SK-N-SH (cell line): ENCODE data around the gene FFAR4. TPM values are rescaled to one million over a fixed set of nuclear protein-coding genes. Genes with fewer than 3 reads are reported as not detected.

Experiments
- CTCF ChIA-PET: fragments of 300-600, 350-600 bp; formaldehyde crosslinking; extraction: SDS; loops from one replicate; lab custom pipeline; 2021; lab: Yijun Ruan, JAX
- POLR2A ChIA-PET: fragments of 350-600 bp; sonication (Branson Sonifier 250); formaldehyde crosslinking; extraction: SDS; loops from one replicate; lab custom pipeline; 2020; ENCODE audit warnings: antibody characterized with exemption, inconsistent platforms; lab: Yijun Ruan, JAX
- DNase-seq: peaks from one replicate; pipeline ENCODE4 v3.0.0; 2012
- H2AFZ ChIP-seq: fragments of 200-600 bp; sonication (generic); 2 replicates; pipeline ENCODE4 v1.8.1; 2016; ENCODE audit warnings: antibody characterized with exemption, mild to moderate bottlenecking, low read depth
- H3F3A ChIP-seq: fragments of 200-600 bp; sonication (generic); replicated peaks from 2 replicates; pipeline ENCODE3; 2016; ENCODE audit warnings: antibody characterized with exemption, mild to moderate bottlenecking; ENCODE audit not compliant: insufficient read depth
- H3K27ac ChIP-seq, 2 experiments: fragments of 200-500 bp in 1 of 2; fragments of 200-600 bp in 1 of 2; sonication (Bioruptor generic) in 1 of 2; sonication (generic), shearing (Covaris generic) in 1 of 2; 2 replicates each; pipeline versions ENCODE4 v1.5.1 to v1.6.1; 2014 to 2016; ENCODE audit warnings: low read depth in 2 of 2, inconsistent platforms in 1 of 2, low read length in 1 of 2, mild to moderate bottlenecking in 1 of 2, mixed read lengths in 1 of 2
- H3K27me3 ChIP-seq: fragments of 200-600 bp; sonication (generic), shearing (Covaris generic); 2 replicates; pipeline ENCODE4 v1.6.1; 2016; ENCODE audit warnings: mixed run types; ENCODE audit not compliant: insufficient read depth
- H3K36me3 ChIP-seq, 2 experiments: fragments of 200-500 bp in 1 of 2; fragments of 200-600 bp in 1 of 2; sonication (Bioruptor generic) in 1 of 2; sonication (generic) in 1 of 2; replicated peaks in 1 of 2; 2 replicates each; pipeline versions ENCODE3 to v1.5.1; 2014 to 2016; ENCODE audit warnings: low read length in 1 of 2, mild to moderate bottlenecking in 1 of 2; ENCODE audit not compliant: insufficient read depth in 2 of 2, control insufficient read depth in 1 of 2
- H3K4me1 ChIP-seq, 2 experiments: fragments of 200-500 bp in 1 of 2; fragments of 200-600 bp in 1 of 2; sonication (Bioruptor generic) in 1 of 2; sonication (generic), shearing (Covaris generic) in 1 of 2; 2 replicates each; pipeline versions ENCODE4 v1.5.1 to v1.6.1; 2014 to 2016; ENCODE audit warnings: low read depth in 1 of 2, low read length in 1 of 2, mixed run types in 1 of 2; ENCODE audit not compliant: insufficient read depth in 2 of 2, control insufficient read depth in 1 of 2
- H3K4me2 ChIP-seq: fragments of 200-600 bp; sonication (generic), shearing (Covaris generic); 2 replicates; pipeline ENCODE4 v1.6.1; 2017; ENCODE audit warnings: mixed run types
- H3K4me3 ChIP-seq, 2 experiments: fragments of 200-500 bp in 1 of 2; fragments of 200-600 bp in 1 of 2; sonication (Bioruptor generic) in 1 of 2; sonication (generic), shearing (Covaris generic) in 1 of 2; 2 replicates each; pipeline versions ENCODE4 v1.5.1 to v1.8.1; 2014 to 2016; ENCODE audit warnings: low read depth in 2 of 2, inconsistent platforms in 1 of 2, low read length in 1 of 2, mild to moderate bottlenecking in 1 of 2, mixed read lengths in 1 of 2, moderate library complexity in 1 of 2
- H3K79me2 ChIP-seq: fragments of 200-600 bp; sonication (generic); 2 replicates; pipeline ENCODE4 v1.8.1; 2017; ENCODE audit warnings: mild to moderate bottlenecking; ENCODE audit not compliant: insufficient read depth
- H3K9ac ChIP-seq: fragments of 200-600 bp; sonication (generic); 2 replicates; pipeline ENCODE4 v1.6.1; 2017; ENCODE audit warnings: mixed run types
- H3K9me2 ChIP-seq: fragments of 200-600 bp; sonication (generic); 2 replicates; pipeline ENCODE4 v1.6.1; 2017; ENCODE audit warnings: mixed run types
- H3K9me3 ChIP-seq: fragments of 200-600 bp; sonication (generic); 2 replicates; pipeline ENCODE4 v1.6.1; 2017; ENCODE audit warnings: mixed run types, mild to moderate bottlenecking, moderate library complexity
- H4K20me1 ChIP-seq: fragments of 200-600 bp; sonication (generic); 2 replicates; pipeline ENCODE4 v1.6.1; 2017; ENCODE audit warnings: mild to moderate bottlenecking, mixed run types; ENCODE audit not compliant: insufficient read depth
- CHD2 ChIP-seq: fragments of 150-350 bp; IDR thresholded peaks from 2 replicates; pipeline ENCODE4 v1.6.1; 2018; ENCODE audit warnings: low read length; ENCODE audit not compliant: partially characterized antibody
- EP300 ChIP-seq, 2 experiments: IDR thresholded peaks; 2 replicates each; pipeline versions ENCODE4 v1.4.0 to v1.6.1; 2012; ENCODE audit warnings: borderline replicate concordance in 1 of 2, low read depth in 1 of 2, low read length in 1 of 2
- MEF2A ChIP-seq: IDR thresholded peaks from 2 replicates; pipeline ENCODE4 v1.4.0; 2012; ENCODE audit warnings: low read depth, borderline replicate concordance
- MXI1 ChIP-seq: IDR thresholded peaks from 2 replicates; pipeline ENCODE4 v1.6.1; 2012; ENCODE audit warnings: mild to moderate bottlenecking, low read depth, low read length, improper control_type of control experiment
- RAD21 ChIP-seq: IDR thresholded peaks from 2 replicates; pipeline ENCODE4 v1.6.1; 2012; ENCODE audit warnings: mild to moderate bottlenecking, low read length
- RCOR1 ChIP-seq: fragments of 150-350 bp; IDR thresholded peaks from 2 replicates; pipeline ENCODE4 v1.6.1; 2017; ENCODE audit warnings: antibody characterized with exemption, low read length
- RFX5 ChIP-seq: IDR thresholded peaks from 2 replicates; pipeline ENCODE4 v1.6.1; 2012; ENCODE audit warnings: mild to moderate bottlenecking, improper control_type of control experiment, low read length
- RXRA ChIP-seq: IDR thresholded peaks from 2 replicates; pipeline ENCODE4 v1.4.0; 2012; ENCODE audit warnings: low read depth, mild to moderate bottlenecking, borderline replicate concordance
- SMC3 ChIP-seq: IDR thresholded peaks from 2 replicates; pipeline ENCODE4 v1.6.1; 2012; ENCODE audit warnings: low read depth, low read length, improper control_type of control experiment
- TAF1 ChIP-seq: IDR thresholded peaks from 2 replicates; pipeline ENCODE4 v1.6.1; 2012; ENCODE audit warnings: low read depth, mild to moderate bottlenecking, low read length, moderate library complexity, borderline replicate concordance
- WGBS: methylation state at CpG from one replicate; pipeline ENCODE4 v1.1.6; 2017; ENCODE audit warnings: low lambda C conversion rate; 5-methylcytosine and 5-hydroxymethylcytosine counted together
- polyA plus RNA-seq, 3 experiments: library from polyadenylated mRNA; depleted of rRNA; stranded (reverse); fragments of >200 nt; gene quantifications; 2 replicates each; pipeline ENCODE4 v1.2.3, GENCODE V29; 2012
- TF ChIP-seq, protein P1 (sequence below): IDR thresholded peaks from 2 replicates; pipeline ENCODE4 v1.6.1; 2012; ENCODE audit warnings: mild to moderate bottlenecking, low read depth, low read length, moderate library complexity
- TF ChIP-seq, protein P2 (sequence below): IDR thresholded peaks from 2 replicates; pipeline ENCODE4 v1.4.0; 2012; ENCODE audit warnings: low read depth, borderline replicate concordance
- TF ChIP-seq, protein P3 (sequence below): fragments of 150-350 bp; IDR thresholded peaks from 2 replicates; pipeline ENCODE4 v1.6.1; 2016; ENCODE audit warnings: mild to moderate bottlenecking, low read depth, low read length
- TF ChIP-seq, protein P4 (sequence below): fragments of 200-600 bp; sonication (generic); IDR thresholded peaks from 2 replicates; pipeline ENCODE4 v1.6.1; 2017; ENCODE audit warnings: antibody characterized with exemption, mild to moderate bottlenecking, moderate library complexity
- TF ChIP-seq, protein P5 (sequence below): IDR thresholded peaks from 2 replicates; pipeline ENCODE4 v1.4.0; 2012; ENCODE audit warnings: low read depth, borderline replicate concordance

Gene FFAR4
- polyA plus RNA-seq, 1 of the 3 experiments (the other 2 are of a cell fraction): not detected

DNA sequence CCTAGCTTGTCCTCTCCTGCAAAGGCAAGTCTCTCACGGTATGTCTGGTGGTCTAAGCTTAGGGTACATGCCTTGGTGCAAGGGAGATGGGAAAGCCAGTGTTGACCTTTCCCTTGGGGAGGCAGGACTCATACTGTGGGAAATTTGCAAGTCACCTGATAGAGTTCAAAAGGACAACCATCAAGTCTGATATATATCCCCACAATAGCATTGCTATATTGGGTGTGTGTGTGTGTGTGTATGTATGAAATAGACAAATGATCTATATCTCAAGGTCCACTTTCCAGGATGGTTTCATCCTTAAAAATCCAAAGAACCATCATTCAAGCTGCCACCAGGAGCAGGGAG lies 12.2 kb upstream of the FFAR4 start (continued):
- TF ChIP-seq, protein P1, sequence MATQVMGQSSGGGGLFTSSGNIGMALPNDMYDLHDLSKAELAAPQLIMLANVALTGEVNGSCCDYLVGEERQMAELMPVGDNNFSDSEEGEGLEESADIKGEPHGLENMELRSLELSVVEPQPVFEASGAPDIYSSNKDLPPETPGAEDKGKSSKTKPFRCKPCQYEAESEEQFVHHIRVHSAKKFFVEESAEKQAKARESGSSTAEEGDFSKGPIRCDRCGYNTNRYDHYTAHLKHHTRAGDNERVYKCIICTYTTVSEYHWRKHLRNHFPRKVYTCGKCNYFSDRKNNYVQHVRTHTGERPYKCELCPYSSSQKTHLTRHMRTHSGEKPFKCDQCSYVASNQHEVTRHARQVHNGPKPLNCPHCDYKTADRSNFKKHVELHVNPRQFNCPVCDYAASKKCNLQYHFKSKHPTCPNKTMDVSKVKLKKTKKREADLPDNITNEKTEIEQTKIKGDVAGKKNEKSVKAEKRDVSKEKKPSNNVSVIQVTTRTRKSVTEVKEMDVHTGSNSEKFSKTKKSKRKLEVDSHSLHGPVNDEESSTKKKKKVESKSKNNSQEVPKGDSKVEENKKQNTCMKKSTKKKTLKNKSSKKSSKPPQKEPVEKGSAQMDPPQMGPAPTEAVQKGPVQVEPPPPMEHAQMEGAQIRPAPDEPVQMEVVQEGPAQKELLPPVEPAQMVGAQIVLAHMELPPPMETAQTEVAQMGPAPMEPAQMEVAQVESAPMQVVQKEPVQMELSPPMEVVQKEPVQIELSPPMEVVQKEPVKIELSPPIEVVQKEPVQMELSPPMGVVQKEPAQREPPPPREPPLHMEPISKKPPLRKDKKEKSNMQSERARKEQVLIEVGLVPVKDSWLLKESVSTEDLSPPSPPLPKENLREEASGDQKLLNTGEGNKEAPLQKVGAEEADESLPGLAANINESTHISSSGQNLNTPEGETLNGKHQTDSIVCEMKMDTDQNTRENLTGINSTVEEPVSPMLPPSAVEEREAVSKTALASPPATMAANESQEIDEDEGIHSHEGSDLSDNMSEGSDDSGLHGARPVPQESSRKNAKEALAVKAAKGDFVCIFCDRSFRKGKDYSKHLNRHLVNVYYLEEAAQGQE: no peak
- no peak for TF ChIP-seq MXI1
- TF ChIP-seq TAF1: no peak
- TF ChIP-seq RFX5: no peak
- TF ChIP-seq CHD2: no peak
- TF ChIP-seq, protein P2, sequence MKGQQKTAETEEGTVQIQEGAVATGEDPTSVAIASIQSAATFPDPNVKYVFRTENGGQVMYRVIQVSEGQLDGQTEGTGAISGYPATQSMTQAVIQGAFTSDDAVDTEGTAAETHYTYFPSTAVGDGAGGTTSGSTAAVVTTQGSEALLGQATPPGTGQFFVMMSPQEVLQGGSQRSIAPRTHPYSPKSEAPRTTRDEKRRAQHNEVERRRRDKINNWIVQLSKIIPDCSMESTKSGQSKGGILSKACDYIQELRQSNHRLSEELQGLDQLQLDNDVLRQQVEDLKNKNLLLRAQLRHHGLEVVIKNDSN: no peak

DNA sequence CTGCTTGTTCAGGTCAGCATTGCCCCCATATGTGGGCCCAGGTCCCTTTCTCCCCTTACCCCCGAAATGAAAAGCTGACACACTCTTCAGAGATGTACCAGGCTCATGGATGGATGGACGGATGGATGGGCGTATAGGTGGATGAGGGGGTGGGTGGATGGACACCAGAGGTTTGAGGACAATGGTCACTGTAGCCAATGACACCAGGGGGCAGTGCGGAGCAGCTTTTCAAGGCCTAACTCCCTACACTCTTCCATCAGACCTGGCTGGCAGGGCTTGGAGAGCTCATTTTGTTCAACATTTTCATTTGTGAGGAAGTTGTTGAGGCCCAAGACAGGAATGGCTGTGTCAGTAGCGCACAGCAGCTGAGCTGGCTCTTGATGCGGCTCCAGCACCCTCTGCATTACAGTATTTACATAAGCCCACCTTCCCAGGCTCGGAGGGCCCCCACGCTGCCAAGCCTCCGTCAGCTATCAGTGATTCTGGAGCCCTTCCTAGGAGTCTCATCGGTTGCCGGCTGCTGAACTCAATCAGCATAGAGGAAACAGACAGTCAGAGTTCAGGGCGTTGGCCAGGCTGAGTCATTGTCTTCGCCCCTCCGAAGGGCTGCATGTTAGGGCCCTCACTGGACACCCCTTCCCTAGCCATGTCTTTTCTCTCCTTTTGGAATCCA lies 11.6 kb upstream of the FFAR4 start:
- 66% methylated on average over 14 of the region's 14 CpGs for WGBS
- H3K27me3 ChIP-seq: no peaks in the 10 kb centered on the region
- DNase-seq: peak; percentile 79
- no peaks in the 10 kb centered on the region for H3K79me2 ChIP-seq
- H4K20me1 ChIP-seq: no peaks in the 10 kb centered on the region
- H3K4me2 ChIP-seq: no peak overlapping the region
- no peak overlapping the region for H3K4me3 ChIP-seq
- no peak overlapping the region for H3K9ac ChIP-seq
- no peak overlapping the region for H2AFZ ChIP-seq
- no peaks in the 10 kb centered on the region for H3K9me2 ChIP-seq
- ChIA-PET POLR2A (no interaction called here), CTCF (interaction anchor here (0.6 to 4.2 kb wide), 46 partner anchors 8 to 987 kb away, joined by 3 to 38 read pairs (median 4); partner anchors contain the start of genes FRA10AC1, LGI1 and MYOF)
- no peaks in the 10 kb centered on the region for H3K9me3 ChIP-seq
- H3K4me1 ChIP-seq: no peaks in the 10 kb centered on the region
- H3K36me3 ChIP-seq: no peaks in the 10 kb centered on the region
- H3K27ac ChIP-seq: no peak overlapping the region
- peaks cover 4% of the 10 kb centered on the region for H3F3A ChIP-seq
- TF ChIP-seq, protein P3, sequence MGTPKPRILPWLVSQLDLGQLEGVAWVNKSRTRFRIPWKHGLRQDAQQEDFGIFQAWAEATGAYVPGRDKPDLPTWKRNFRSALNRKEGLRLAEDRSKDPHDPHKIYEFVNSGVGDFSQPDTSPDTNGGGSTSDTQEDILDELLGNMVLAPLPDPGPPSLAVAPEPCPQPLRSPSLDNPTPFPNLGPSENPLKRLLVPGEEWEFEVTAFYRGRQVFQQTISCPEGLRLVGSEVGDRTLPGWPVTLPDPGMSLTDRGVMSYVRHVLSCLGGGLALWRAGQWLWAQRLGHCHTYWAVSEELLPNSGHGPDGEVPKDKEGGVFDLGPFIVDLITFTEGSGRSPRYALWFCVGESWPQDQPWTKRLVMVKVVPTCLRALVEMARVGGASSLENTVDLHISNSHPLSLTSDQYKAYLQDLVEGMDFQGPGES: no peak
- TF ChIP-seq MEF2A (no peak), RFX5 (no peak), RCOR1 (no peak), EP300 (IDR thresholded peaks at IDR 0.05; ENCODE audit: borderline replicate concordance in 1 of 2, low read depth in 1 of 2, low read length in 1 of 2) (no peak), RXRA (no peak), SMC3 (peak; percentile 82), RAD21 (peak; percentile 72)
- TF ChIP-seq, protein P4, sequence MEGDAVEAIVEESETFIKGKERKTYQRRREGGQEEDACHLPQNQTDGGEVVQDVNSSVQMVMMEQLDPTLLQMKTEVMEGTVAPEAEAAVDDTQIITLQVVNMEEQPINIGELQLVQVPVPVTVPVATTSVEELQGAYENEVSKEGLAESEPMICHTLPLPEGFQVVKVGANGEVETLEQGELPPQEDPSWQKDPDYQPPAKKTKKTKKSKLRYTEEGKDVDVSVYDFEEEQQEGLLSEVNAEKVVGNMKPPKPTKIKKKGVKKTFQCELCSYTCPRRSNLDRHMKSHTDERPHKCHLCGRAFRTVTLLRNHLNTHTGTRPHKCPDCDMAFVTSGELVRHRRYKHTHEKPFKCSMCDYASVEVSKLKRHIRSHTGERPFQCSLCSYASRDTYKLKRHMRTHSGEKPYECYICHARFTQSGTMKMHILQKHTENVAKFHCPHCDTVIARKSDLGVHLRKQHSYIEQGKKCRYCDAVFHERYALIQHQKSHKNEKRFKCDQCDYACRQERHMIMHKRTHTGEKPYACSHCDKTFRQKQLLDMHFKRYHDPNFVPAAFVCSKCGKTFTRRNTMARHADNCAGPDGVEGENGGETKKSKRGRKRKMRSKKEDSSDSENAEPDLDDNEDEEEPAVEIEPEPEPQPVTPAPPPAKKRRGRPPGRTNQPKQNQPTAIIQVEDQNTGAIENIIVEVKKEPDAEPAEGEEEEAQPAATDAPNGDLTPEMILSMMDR: peak; percentile 67
- TF ChIP-seq, protein P5, sequence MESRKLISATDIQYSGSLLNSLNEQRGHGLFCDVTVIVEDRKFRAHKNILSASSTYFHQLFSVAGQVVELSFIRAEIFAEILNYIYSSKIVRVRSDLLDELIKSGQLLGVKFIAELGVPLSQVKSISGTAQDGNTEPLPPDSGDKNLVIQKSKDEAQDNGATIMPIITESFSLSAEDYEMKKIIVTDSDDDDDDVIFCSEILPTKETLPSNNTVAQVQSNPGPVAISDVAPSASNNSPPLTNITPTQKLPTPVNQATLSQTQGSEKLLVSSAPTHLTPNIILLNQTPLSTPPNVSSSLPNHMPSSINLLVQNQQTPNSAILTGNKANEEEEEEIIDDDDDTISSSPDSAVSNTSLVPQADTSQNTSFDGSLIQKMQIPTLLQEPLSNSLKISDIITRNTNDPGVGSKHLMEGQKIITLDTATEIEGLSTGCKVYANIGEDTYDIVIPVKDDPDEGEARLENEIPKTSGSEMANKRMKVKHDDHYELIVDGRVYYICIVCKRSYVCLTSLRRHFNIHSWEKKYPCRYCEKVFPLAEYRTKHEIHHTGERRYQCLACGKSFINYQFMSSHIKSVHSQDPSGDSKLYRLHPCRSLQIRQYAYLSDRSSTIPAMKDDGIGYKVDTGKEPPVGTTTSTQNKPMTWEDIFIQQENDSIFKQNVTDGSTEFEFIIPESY: no peak
